Measurements from ENCODE around the gene SAMMSON.

The SAMMSON gene

GRCh38 chr3:70020906-70021660, 21.6 kb downstream of the SAMMSON start:
- no peak for DNase-seq

- no peak for DNase-seq
These were observed 28.8 kb downstream of the SAMMSON start for GRCh38 chr3:70028361-70028760.

- no peak for DNase-seq
These were observed 39.2 kb downstream of the SAMMSON start for GRCh38 chr3:70038693-70039092.

- no peak for DNase-seq
These were observed 40.9 kb downstream of the SAMMSON start for GRCh38 chr3:70040386-70040785.

GRCh38 chr3:70042641-70043040, 43.1 kb downstream of the SAMMSON start:
- no peak for DNase-seq

GRCh38 chr3:70049761-70050160, 50.2 kb downstream of the SAMMSON start:
- no peak for DNase-seq

GRCh38 chr3:70053293-70053692, 53.8 kb downstream of the SAMMSON start:
- no peak for DNase-seq

- no peak for DNase-seq
These were observed 56.5 kb downstream of the SAMMSON start for GRCh38 chr3:70056081-70056480.

GRCh38 chr3:70057426-70057825, 57.9 kb downstream of the SAMMSON start:
- no peak for DNase-seq

- DNase-seq: no peak
These were observed 61.6 kb downstream of the SAMMSON start for GRCh38 chr3:70061096-70061495.

GRCh38 chr3:70064194-70064779, 64.8 kb downstream of the SAMMSON start:
- peak in 1 of 2 donors; percentile 7 for DNase-seq

- DNase-seq: no peak
These were observed 66.2 kb downstream of the SAMMSON start for GRCh38 chr3:70065696-70066253.

GRCh38 chr3:70067860-70068521, 68.5 kb downstream of the SAMMSON start:
- DNase-seq: no peak

- no peak for DNase-seq
These were observed 70.0 kb downstream of the SAMMSON start for GRCh38 chr3:70069557-70069956.

- DNase-seq: no peak
These were observed 71.6 kb downstream of the SAMMSON start for GRCh38 chr3:70071138-70071537.

- no peak for DNase-seq
These were observed 72.6 kb downstream of the SAMMSON start for GRCh38 chr3:70072180-70072579.

GRCh38 chr3:70072754-70073153, 73.2 kb downstream of the SAMMSON start:
- no peak for DNase-seq

- no peak for DNase-seq
These were observed 75.6 kb downstream of the SAMMSON start for GRCh38 chr3:70075101-70075500.

GRCh38 chr3:70076396-70076795, 76.9 kb downstream of the SAMMSON start:
- no peak for DNase-seq

GRCh38 chr3:70078778-70079177, 79.2 kb downstream of the SAMMSON start:
- no peak for DNase-seq

- DNase-seq: no peak
These were observed 86.1 kb downstream of the SAMMSON start for GRCh38 chr3:70085613-70086012.

- DNase-seq: no peak
These were observed 86.8 kb downstream of the SAMMSON start for GRCh38 chr3:70086336-70086735.

GRCh38 chr3:70090322-70090913, 90.9 kb downstream of the SAMMSON start:
- DNase-seq: no peak
